T-helper 1 cell (primary cell): ENCODE measurements around the gene DOHH.
A peak's percentile ranks its signal among the peaks of the same experiment; 100 is the strongest.

Experiments
- DNase-seq, 5 donors: peaks; one replicate each; pipeline ENCODE4 v3.0.0-alpha.2; 2012 to 2020

DOHH gene

GRCh38 chr19:3501780-3502179, 1.3 kb upstream of the DOHH start:
- no peak for DNase-seq

- DNase-seq, result no peak
These were observed 591 bp downstream of the DOHH start for GRCh38 chr19:3499738-3500428.

- DNase-seq, result no peak
These were observed 2.5 kb downstream of the DOHH start for GRCh38 chr19:3497757-3498520.

- DNase-seq, result no peak
These were observed 3.8 kb downstream of the DOHH start for GRCh38 chr19:3496392-3497273.

DNA sequence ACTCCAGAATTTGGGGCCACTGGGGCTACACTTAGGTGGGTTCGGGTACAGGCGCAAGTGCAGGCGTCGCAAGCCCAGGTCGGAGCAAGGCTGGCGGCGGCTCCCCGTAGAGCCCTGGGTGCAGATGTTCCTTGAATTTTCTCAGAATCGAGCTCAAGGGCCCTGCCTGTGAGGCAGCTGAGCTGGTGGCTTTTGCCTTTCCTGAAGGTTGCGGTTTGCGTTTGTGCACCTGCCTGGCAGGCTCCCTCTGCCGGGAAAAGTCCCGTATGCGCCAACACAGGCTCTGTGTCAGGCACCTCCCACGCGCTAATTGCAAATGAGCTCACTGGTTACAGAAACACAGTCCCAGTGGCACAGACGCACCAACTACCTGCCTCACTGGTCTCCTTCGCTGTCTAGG, 5.9 kb downstream of the DOHH start:
- peak in 2 of 5 donors; percentile 35 to 59 for DNase-seq

DNA sequence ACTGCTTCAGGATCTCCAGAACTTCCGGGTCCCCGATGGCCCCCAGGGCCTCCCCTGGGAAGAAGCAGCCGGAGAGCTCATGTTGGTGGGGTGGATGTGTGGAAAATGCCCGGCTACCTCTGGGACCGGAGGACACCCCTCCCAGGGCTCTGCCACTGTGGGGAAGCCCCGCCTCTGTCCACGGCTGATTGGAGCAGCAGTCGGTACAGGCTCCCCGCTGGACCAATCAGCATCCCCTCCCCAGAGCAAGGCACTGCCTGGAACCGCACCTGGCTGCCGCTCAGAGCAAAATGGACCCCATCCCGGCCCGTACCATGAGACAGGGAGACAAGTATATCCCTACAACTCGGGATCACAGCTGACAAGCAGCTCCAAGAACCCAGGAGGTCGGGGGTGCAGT, 6.4 kb downstream of the DOHH start:
- DNase-seq, result peak in 1 of 5 donors; percentile 43

DNA sequence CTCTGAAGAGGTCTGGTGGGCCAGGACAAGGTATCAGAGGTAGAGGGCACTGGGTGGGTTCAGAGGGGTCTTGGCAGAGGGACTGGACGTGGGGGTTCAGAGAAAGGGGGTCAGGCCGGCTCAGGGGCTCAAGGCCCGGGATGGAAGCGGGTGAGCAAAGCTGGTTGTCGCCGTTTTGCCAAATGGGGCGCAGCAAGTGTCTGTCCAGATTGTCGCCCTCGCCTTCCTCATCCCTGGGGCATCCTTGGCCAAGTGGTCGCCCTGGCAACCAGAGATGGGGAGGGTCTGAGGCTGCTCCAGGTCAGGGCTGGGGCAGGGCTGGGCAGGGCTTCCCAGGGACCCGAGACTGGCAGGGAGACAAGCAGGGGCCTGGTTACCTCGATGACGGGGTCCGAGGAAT, 6.8 kb downstream of the DOHH start:
- DNase-seq, result no peak

- DNase-seq, result no peak
These were observed 7.6 kb downstream of the DOHH start for GRCh38 chr19:3492919-3493318.

- DNase-seq, result no peak
These were observed 8.2 kb downstream of the DOHH start for GRCh38 chr19:3492131-3492839.

GRCh38 chr19:3491396-3492119, 8.9 kb downstream of the DOHH start:
- no peak for DNase-seq

DNA sequence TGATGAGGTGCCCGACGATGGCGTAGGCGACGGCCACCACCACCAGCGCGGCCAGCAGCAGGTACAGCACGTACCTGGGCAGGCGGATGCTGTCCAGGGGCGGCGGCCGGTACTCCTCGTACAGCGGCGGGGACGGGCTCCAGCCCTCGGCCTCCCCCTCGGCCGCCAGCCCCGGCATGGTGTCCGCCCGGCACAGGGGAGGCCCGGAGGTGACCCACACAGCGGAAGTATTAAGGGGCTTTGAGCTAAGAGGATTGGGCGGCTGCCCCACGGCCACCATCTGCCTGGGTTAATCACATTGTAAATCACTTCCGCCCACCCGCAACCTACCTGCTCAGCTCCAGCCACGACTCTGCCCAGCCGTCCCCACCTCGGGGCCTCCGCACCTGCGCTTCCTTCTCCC, 17.2 kb downstream of the DOHH start, which contains the start of gene SMIM44:
TSS of gene SMIM44 (minus strand) at position 216 of the 403 bp plus-strand sequence. CDS start at position 178, 38 bp downstream.
- no peak for DNase-seq

- DNase-seq, result no peak
These were observed 17.8 kb downstream of the DOHH start for GRCh38 chr19:3482507-3483225.

DNA sequence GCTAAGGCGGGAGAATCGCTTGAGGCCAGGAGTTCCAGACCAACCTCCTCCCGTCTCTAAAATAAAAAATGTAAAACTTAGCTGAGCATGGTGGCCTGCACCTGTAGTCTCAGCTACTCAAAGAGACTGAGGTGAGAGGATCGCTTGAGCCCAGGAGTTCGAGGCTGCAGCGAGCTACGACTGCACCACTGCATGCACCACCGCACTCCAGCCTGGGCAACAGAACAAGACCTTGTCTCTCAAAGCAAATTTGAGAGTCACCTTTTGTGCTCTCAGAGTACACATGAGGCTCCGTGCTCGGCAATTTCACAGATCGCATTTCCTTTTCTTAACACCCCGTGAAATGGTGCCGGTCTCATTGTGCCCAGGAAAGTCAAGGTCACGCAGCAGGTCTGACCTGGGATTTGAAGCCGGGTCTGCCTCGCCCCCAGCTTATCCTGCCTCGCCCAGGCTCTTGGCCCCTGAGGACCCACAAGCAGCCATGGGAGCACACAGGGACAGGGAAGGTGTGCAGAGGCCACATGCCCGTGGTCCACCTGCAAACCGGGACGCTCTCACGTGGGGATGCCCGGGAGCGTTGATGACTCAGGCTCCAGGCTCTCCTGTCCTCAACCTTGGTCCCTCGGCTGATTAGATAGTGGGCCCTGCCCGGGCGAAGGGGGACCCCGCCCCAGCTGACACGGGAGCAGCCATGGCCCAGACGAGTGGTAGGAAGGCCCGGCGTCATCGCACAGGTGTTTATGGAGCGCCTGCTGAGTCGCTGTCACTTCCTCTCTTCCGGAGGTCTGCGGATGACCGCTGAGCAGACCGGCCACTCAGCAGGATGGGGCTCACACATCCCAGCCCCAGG, 19.0 kb downstream of the DOHH start:
- no peak for DNase-seq

- no peak for DNase-seq
These were observed 19.9 kb downstream of the DOHH start, which contains the start of gene SMIM24 for GRCh38 chr19:3480383-3481091. SMIM24 (minus strand) TSS chr19:3480525; CDS start chr19:3480463, 62 bp downstream.

GRCh38 chr19:3479834-3480215, 20.6 kb downstream of the DOHH start:
- DNase-seq, result peak in 3 of 5 donors; percentile 17 to 49 (median 36)

GRCh38 chr19:3479177-3479833, 21.2 kb downstream of the DOHH start:
- peak in 4 of 5 donors; percentile 32 to 50 (median 46) for DNase-seq

DNA sequence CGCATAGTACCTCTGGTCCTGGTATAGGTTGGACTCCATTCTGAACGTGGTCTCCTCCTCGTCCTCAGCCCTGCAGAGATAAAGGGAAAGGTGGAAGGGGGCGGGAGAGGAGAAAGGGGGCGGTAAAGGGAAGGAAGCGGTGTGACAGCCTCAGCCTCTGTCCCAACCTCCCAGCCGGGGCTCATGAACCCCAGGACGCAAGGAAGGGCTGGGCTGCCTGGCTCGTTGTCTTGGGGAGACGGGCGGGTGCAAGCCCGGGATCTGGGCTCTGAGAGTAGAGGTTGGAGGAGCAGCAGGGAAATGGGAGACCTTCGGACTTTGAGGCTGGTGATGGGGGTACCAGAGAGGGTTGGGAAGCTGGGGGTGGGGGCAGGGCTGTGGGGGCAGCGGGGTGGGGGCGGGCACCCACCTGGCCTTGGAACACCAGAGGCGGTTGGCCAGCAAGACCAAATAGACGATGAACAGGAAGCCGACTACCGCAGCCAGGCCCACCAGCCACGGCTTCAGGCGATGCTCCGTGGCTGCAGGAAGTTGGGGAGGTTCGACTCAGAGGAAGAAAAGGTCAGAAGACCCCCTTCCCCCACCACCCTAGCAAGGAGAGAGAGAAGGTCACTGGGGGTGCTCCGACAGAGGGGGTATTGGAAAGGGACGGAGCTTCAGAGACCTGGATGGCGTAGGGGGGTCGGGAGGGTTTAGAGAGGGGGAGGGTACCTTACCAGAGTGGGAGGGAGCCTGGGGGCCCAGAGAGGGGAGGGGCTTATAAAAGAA, 21.9 kb downstream of the DOHH start:
- DNase-seq, result no peak

GRCh38 chr19:3477951-3478350, 22.5 kb downstream of the DOHH start:
- no peak for DNase-seq
